ENCODE measurements around the gene HOXA2. TPM values are rescaled to one million over a fixed set of nuclear protein-coding genes. Genes with fewer than 3 reads are reported as not detected.

Gene HOXA2
- total and polyA plus RNA-seq, 2 of the 8 experiments (the other 6 are each of a cell fraction or from before 2014, with no cell fraction given): not detected

GRCh38 chr7:27137640-27138315, 35.3 kb upstream of the HOXA2 start:
- peaks cover 97 to 100% (median 100%) of the 10 kb centered on the region in 4 experiments for H3K27me3 ChIP-seq (replicated peaks in 1 of 4; ENCODE audit: control insufficient read depth in 3 of 4, extremely low read depth in 1 of 4, insufficient read depth in 3 of 4, low read length in 3 of 4)
- no peak for DNase-seq (ENCODE audit: low read depth in 1 of 2, low spot score in 2 of 2)
- ChIA-PET POLR2A (ENCODE audit: partially characterized antibody) (no interaction called here), CTCF (ENCODE audit: partially characterized antibody) (no interaction called here)
- H4K91ac ChIP-seq (replicated peaks; ENCODE audit: insufficient read length, low read length): no peak overlapping the region
- WGBS, 2 experiments (ENCODE audit: extremely low coverage in 1 of 2, insufficient coverage in 1 of 2, insufficient read length in 1 of 2, insufficient replicate concordance in 2 of 2, low coverage in 1 of 2, low lambda C conversion rate in 2 of 2, missing lambda C conversion rate in 1 of 2): 64% methylated on average over 2 of the region's 2 CpGs; no CpG with 5 or more reads in 1 of the 2 experiments
- no peak overlapping the region for H2BK20ac ChIP-seq (ENCODE audit: low read length)
- FAIRE-seq: no peak
- no peak overlapping the region for H2BK12ac ChIP-seq (ENCODE audit: low read depth, low read length)
- H3K9me3 ChIP-seq (ENCODE audit: insufficient read depth in 2 of 2, low read depth in 1 of 2, low read length in 1 of 2): no peaks in the 10 kb centered on the region
- no peaks in the 10 kb centered on the region for H3K79me1 ChIP-seq (ENCODE audit: low read depth, low read length)
- H3K4me1 ChIP-seq (replicated peaks in 1 of 4; ENCODE audit: control insufficient read depth in 3 of 4, insufficient read depth in 4 of 4, low read length in 3 of 4): peaks cover 0 to 5% (median 2%) of the 10 kb centered on the region in 4 experiments; a peak in 4 of 7 replicates
- no peak overlapping the region for H3K4ac ChIP-seq (replicated peaks; ENCODE audit: insufficient read length, low read depth, low read length)
- H3K56ac ChIP-seq (replicated peaks; ENCODE audit: insufficient read length, low read depth, low read length): no peak overlapping the region
- TF ChIP-seq CBX8 (IDR thresholded peaks at IDR 0.05; ENCODE audit: borderline replicate concordance, low read depth, low read length): peak; percentile 48
- TF ChIP-seq ATF3 (IDR thresholded peaks at IDR 0.05; ENCODE audit: insufficient read depth, low read depth, low read length): no peak
- no peak for TF ChIP-seq SIRT6 (IDR thresholded peaks at IDR 0.05; ENCODE audit: low read length)
- H2BK5ac ChIP-seq (ENCODE audit: low read depth, low read length): no peak overlapping the region
- H3K4me2 ChIP-seq (ENCODE audit: insufficient read depth in 1 of 2, low read depth in 2 of 2, low read length in 2 of 2): no peak overlapping the region
- H3K23ac ChIP-seq (ENCODE audit: insufficient read length): no peak overlapping the region
- H4K8ac ChIP-seq (ENCODE audit: extremely low read depth, insufficient read depth, low read length): no peak overlapping the region
- H3K14ac ChIP-seq (ENCODE audit: insufficient read length): no peak overlapping the region
- peaks cover 0 to 5% (median 0%) of the 10 kb centered on the region in 4 experiments; a peak in 1 of 8 replicates for H3K36me3 ChIP-seq (ENCODE audit: control insufficient read depth in 2 of 4, insufficient read depth in 4 of 4, low read length in 3 of 4)
- H2BK15ac ChIP-seq (ENCODE audit: low read length): no peak overlapping the region
- H3K27ac ChIP-seq (ENCODE audit: low read depth, low read length): no peak overlapping the region
- no peak overlapping the region for H2AFZ ChIP-seq (ENCODE audit: low read length)
- H3K23me2 ChIP-seq (ENCODE audit: low read depth, low read length): peaks cover 1% of the 10 kb centered on the region; the same call in 1 of the 2 replicates
- no peak overlapping the region for H3K4me3 ChIP-seq (ENCODE audit: extremely low read depth in 1 of 4, insufficient read depth in 2 of 4, low read depth in 3 of 4, low read length in 4 of 4)
- H4K20me1 ChIP-seq (replicated peaks in 1 of 2; ENCODE audit: control insufficient read depth in 1 of 2, insufficient read depth in 2 of 2, low read length in 2 of 2): peaks cover 17 to 22% of the 10 kb centered on the region in 2 experiments
- H3K9ac ChIP-seq (replicated peaks in 1 of 4; ENCODE audit: extremely low read depth in 1 of 4, low read depth in 3 of 4, low read length in 3 of 4): no peak overlapping the region
- H3K18ac ChIP-seq (ENCODE audit: extremely low read depth, low read length): no peak overlapping the region
- H4K5ac ChIP-seq (ENCODE audit: insufficient read length, low read depth, low read length): no peak overlapping the region
- no peak overlapping the region for H2BK120ac ChIP-seq (replicated peaks; ENCODE audit: low read depth, low read length)
- no peak overlapping the region for H2AK5ac ChIP-seq (ENCODE audit: low read depth, low read length)
- H3K79me2 ChIP-seq (ENCODE audit: control insufficient read depth in 1 of 2, insufficient read depth in 2 of 2, low read length in 2 of 2): no peaks in the 10 kb centered on the region
